Raji (cell line): ENCODE results near the gene C4A.
"Not testable (repeated sequence)": the region's sequence is repeated elsewhere in the genome, so short reads cannot be mapped to it uniquely, and the experiment has no call there.

Source experiments
- POLR2A ChIP-seq: IDR thresholded peaks from 2 replicates; pipeline ENCODE4 v1.6.1; 2011; ENCODE audit warnings: low read depth, low read length, control low read depth; ENCODE audit not compliant: insufficient read depth

Gene C4A

DNA sequence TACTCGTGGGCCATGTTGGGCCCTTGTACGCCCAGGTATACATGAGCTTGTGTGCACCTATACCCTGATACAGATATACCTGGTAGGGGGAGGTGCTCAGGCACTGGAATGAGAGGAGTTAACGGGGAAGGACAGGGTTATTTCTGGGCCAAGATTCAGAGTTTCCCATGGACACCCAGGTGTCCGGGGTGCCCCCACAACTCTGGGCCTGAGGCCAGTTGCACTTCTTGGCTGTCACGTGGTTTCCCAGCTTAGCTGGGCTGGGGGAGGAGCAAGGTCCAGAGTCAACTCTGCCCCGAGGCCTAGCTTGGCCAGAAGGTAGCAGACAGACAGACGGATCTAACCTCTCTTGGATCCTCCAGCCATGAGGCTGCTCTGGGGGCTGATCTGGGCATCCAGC lies at the start of gene C4A:
TSS of gene C4A (plus strand) at position 314 of the 400 bp plus-strand sequence. CDS start at position 365, 51 bp downstream.
- TF ChIP-seq POLR2A, result not testable (repeated sequence)

DNA sequence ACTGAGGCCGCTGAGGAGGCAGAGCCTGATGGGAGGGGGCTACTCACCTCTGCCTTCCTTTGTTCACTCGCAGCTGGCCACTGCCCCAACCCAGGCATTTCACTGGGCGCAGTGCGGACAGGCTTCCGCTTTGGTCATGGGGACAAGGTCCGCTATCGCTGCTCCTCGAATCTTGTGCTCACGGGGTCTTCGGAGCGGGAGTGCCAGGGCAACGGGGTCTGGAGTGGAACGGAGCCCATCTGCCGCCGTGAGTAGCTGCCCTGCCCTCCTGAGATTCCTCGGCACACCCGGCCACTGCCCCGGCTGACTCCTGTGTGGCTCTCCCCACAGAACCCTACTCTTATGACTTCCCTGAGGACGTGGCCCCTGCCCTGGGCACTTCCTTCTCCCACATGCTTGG lies 48.3 kb upstream of the C4A start:
- TF ChIP-seq POLR2A, result no peak

DNA sequence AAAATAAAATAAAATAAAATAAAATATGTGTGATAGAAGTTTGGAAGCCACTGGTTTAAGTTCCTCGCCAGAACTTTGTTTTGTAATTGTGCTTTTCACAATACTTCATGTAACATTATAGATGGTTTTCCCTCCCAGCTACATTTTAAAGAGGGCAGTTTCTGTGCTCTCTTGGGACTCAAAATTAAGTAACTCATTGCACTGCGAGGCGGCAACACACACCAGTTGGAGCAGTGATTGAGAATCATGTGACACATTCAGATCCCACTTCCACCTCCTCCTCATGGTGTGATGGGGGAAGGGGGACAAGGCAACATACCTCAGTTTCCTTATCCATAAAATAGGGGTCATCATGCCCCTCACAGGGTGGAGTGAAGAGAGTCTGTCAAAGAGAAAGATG lies 46.8 kb upstream of the C4A start:
- no peak for TF ChIP-seq POLR2A

DNA sequence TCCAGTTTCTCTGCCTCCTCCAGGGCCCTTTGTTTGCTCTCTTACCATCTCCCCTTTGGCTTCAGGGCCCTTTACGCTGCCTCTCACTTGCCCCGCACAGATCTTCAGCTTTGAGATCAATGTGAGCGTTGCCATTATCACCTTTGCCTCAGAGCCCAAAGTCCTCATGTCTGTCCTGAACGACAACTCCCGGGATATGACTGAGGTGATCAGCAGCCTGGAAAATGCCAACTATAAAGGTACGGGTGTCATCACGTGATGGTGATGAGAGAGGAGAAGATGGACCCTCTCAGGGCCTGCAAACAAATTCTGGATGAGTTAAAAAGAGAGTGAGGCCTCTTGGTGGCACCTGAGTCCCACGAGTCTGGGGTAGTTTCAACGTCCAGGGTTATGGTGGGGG lies 46.0 kb upstream of the C4A start:
- no peak for TF ChIP-seq POLR2A

DNA sequence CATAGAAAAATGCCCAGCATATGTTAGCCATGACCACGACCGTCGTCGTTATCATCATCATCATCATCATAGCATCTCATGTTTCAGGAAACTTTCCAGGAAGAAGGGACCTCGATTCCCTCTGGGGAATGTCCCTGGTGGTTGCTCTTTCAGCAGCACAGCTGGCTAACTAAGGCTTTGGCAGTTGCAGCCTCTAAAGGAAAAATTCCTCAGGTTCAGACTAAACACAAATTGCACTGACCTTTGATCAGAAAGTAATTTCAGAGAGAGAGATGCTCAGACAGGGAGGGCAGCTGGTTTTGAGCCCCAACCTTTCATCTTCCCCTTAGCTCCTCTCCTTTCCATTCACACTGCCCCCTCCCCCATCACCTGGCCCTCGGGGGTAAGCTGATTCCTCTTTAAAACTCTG lies 41.6 kb upstream of the C4A start:
- TF ChIP-seq POLR2A, result no peak

DNA sequence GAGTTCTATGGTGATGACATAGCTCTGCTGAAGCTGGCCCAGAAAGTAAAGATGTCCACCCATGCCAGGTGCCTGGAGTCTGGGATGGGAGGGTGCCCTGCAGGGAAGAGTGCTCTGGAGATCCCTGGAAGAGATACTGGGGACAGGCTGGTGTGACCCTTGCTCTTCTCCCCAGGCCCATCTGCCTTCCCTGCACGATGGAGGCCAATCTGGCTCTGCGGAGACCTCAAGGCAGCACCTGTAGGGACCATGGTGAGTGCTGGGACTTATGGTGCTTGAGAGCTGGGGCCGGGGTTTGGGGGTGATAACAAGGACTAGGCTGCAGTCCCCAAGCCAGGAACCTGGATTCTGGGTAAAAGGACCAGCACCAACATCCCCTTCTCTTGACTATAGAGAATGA lies 38.1 kb upstream of the C4A start:
- TF ChIP-seq POLR2A, result no peak

DNA sequence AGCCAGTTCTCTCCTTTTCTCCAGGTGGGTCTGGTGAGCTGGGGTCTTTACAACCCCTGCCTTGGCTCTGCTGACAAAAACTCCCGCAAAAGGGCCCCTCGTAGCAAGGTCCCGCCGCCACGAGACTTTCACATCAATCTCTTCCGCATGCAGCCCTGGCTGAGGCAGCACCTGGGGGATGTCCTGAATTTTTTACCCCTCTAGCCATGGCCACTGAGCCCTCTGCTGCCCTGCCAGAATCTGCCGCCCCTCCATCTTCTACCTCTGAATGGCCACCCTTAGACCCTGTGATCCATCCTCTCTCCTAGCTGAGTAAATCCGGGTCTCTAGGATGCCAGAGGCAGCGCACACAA lies 36.7 kb upstream of the C4A start:
- TF ChIP-seq POLR2A, result no peak

DNA sequence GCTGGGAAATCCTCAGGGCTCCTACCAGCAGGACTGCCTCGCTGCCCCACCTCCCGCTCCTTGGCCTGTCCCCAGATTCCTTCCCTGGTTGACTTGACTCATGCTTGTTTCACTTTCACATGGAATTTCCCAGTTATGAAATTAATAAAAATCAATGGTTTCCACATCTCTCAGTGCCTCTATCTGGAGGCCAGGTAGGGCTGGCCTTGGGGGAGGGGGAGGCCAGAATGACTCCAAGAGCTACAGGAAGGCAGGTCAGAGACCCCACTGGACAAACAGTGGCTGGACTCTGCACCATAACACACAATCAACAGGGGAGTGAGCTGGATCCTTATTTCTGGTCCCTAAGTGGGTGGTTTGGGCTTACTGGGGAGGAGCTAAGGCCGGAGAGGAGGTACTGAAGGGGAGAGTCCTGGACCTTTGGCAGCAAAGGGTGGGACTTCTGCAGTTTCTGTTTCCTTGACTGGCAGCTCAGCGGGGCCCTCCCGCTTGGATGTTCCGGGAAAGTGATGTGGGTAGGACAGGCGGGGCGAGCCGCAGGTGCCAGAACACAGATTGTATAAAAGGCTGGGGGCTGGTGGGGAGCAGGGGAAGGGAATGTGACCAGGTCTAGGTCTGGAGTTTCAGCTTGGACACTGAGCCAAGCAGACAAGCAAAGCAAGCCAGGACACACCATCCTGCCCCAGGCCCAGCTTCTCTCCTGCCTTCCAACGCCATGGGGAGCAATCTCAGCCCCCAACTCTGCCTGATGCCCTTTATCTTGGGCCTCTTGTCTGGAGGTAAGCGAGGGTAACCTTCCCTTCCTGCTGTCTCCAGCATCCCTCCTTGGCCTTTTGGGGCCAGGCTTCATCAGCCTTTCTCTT lies 36.1 kb upstream of the C4A start, which contains the start of gene CFB:
TSS of gene CFB (plus strand) at position 589 of the 863 bp plus-strand sequence. CDS start at position 716, 127 bp downstream.
- TF ChIP-seq POLR2A, result no peak

DNA sequence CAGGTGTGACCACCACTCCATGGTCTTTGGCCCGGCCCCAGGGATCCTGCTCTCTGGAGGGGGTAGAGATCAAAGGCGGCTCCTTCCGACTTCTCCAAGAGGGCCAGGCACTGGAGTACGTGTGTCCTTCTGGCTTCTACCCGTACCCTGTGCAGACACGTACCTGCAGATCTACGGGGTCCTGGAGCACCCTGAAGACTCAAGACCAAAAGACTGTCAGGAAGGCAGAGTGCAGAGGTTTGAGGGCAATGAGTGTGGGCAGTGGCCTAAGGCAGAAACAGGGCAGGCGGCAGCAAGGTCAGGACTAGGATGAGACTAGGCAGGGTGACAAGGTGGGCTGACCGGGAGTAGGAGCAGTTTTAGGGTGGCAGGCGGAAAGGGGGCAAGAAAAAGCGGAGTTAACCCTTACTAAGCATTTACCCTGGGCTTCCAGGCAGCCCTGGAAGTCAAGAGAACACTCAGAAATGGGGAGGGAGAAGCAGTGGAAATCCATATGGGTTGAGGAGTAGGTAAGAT lies 35.4 kb upstream of the C4A start:
- no peak for TF ChIP-seq POLR2A

DNA sequence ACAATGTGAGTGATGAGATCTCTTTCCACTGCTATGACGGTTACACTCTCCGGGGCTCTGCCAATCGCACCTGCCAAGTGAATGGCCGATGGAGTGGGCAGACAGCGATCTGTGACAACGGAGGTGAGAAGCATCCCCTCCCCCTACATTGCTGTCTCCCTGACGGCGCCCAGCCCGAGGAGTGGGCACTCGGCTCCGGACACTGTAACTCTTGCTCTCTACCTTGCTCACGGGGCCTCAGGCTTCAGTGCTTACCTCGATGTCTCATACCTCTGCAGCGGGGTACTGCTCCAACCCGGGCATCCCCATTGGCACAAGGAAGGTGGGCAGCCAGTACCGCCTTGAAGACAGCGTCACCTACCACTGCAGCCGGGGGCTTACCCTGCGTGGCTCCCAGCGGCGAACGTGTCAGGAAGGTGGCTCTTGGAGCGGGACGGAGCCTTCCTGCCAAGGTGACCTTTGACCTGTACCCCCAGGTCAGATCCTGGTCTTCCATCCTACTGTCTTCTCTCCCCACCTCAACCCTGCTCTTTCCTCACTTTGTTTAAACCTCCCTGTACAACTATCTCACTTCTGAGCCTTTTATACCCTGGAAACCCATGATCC lies 34.7 kb upstream of the C4A start:
- no peak for TF ChIP-seq POLR2A

DNA sequence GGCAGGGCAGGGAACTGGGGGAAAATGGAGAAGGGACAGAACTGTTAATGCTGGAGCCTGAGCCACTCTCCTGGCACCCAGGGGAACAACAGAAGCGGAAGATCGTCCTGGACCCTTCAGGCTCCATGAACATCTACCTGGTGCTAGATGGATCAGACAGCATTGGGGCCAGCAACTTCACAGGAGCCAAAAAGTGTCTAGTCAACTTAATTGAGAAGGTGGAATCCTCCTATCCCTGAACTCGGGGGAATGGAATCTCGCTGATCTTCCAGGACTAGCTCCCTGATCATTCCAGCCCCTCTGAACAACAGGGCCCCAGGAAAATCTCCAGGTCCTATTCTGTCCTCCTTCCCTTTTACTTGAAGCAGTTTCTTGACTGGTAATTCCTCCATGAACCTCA lies 34.0 kb upstream of the C4A start:
- no peak for TF ChIP-seq POLR2A

DNA sequence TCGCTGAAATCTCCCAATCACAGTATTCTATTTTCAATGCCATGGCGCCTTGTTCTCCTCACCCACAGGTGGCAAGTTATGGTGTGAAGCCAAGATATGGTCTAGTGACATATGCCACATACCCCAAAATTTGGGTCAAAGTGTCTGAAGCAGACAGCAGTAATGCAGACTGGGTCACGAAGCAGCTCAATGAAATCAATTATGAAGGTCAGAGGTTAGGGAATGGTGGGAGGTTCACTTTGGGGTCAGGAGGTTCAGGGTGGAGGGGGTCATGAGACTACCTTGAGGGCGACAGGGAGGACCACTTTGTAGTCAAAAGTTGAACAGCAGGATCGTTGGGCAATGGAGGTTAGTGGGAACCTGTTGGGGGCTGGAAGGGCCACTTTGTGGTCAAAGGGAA lies 33.6 kb upstream of the C4A start:
- TF ChIP-seq POLR2A, result no peak

DNA sequence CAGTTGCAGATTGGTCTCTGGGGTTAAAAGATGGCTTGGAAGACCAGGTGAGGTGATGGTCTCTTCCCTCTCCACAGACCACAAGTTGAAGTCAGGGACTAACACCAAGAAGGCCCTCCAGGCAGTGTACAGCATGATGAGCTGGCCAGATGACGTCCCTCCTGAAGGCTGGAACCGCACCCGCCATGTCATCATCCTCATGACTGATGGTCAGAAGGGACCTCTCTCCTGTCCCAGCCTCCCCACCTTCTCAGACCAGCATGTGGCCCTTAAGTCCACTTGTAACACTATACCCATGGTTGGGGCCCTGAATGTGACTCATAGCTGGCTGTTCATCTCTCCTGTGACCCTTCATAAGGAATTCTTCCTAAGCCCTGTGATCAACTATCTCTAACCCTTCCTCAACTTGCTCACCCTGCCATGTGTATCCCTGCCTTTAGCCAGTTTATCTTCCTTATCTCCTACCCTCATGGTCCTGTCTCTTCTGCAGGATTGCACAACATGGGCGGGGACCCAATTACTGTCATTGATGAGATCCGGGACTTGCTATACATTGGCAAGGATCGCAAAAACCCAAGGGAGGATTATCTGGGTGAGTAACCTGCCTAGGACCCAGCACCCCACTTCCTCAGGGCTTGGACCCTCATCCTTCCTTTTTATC lies 33.0 kb upstream of the C4A start:
- no peak for TF ChIP-seq POLR2A

DNA sequence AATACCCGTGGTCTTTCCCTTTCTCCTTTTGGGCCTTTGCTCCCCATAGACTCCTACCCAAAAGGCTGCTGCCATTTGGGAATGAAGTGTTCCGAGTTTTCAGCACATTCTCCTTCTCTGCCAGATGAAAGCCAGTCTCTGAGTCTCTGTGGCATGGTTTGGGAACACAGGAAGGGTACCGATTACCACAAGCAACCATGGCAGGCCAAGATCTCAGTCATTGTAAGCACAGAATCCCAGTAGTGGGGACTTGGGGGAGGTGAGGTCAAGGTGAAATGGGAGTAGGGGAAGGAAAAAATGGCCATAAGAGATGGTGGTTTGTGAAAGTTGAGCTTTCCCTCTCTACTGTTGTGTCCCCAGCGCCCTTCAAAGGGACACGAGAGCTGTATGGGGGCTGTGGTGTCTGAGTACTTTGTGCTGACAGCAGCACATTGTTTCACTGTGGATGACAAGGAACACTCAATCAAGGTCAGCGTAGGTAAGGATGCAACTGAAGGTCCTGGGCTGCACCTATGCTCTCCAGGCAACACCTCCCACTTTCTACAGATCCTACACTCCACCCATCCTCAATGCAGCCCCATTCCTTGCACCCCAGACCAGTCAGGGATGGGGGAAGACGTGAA lies 31.8 kb upstream of the C4A start:
- TF ChIP-seq POLR2A, result 0 out of 2 replicates have a peak, but pooled peaks have one; percentile 4

DNA sequence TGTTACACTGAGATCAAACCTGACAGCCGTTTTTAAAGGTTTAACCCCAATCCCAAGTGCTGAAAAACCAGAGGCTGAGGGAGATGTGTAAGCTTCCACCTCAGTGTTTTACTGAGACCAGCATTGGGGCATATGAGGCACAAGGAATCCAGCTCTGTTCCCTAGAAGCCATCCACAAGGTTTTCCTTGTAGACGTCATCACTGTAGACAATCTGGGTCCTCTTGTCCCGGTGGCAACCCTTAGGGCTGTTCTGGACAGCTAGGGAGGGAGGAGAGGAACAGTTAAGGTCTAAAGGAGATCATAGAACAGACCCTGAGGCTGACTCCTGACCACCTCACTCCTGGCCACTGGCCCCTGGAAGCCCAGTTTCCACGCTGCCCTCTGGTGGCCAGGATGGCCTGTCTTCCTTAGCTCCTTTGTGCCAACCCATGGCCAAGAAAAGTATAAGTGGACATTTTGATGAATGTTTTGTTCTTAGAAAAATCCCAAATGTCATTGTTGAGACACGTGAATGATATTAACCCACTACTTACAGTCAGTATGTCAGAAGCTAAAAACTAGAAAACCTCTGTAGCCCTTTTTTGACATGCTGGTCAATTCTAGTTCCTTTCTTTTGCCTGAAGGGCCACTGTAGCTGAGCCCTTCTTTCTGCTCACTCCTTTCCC lies 29.6 kb upstream of the C4A start:
- TF ChIP-seq POLR2A, result no peak
